Right lobe of liver (tissue), 4 donors: ENCODE data around the gene HOXD11.

Source experiments
- CTCF ChIP-seq, 4 donors: fragments of 200-600 bp in 3 of 4; fragments of 450-650 bp in 1 of 4; IDR thresholded peaks; one replicate each; pipeline versions ENCODE4 v1.5.1 to v1.8.0; 2016 to 2022; ENCODE audit warnings: antibody characterized with exemption in 4 of 4, mild to moderate bottlenecking in 2 of 4
- POLR2A ChIP-seq: fragments of 450-650 bp; IDR thresholded peaks from one replicate; pipeline ENCODE4 v1.6.1; 2017; ENCODE audit warnings: antibody characterized with exemption, mild to moderate bottlenecking
- donor health status: DM: no; HTN: no; CAD: no.
- donor health status: DM: no; HTN: no; CAD: no.
- donor health status: DM: no; HTN: yes; CAD: no.

GRCh38 chr2:176142281-176142680 is 35.2 kb downstream of the HOXD11 start:
- TF ChIP-seq CTCF (IDR thresholded peaks at IDR 0.05) (no peak), POLR2A (no peak)
